CD4-positive, alpha-beta T cell (primary cell): ENCODE data around the gene NIPSNAP3A. TPM values are rescaled to one million over a fixed set of nuclear protein-coding genes. Genes with fewer than 3 reads are reported as not detected.

Experiments
- ATAC-seq: fragments of 200-7000 bp; cut with Tn5 transposase; one replicate; pipeline ENCODE4 v1.10.0; 2022; ENCODE audit warnings: mild to moderate bottlenecking; ENCODE audit not compliant: poor library complexity
- CTCF ChIA-PET: fragments of 350-600 bp; sonication (Branson Sonifier 250); formaldehyde crosslinking; loops from one replicate; lab custom pipeline; 2021; ENCODE audit warnings: antibody characterized with exemption, inconsistent platforms; lab: Charles Lee
- POLR2A ChIA-PET: fragments of 350-600 bp; sonication (Branson Sonifier 250); formaldehyde crosslinking; loops from one replicate; lab custom pipeline; 2021; ENCODE audit warnings: antibody characterized with exemption, inconsistent platforms; lab: Charles Lee
- DNase-seq, 14 experiments: peaks; one replicate each; pipeline ENCODE4 v3.0.0-alpha.2; 2013 to 2020; ENCODE audit warnings: mixed read lengths in 2 of 14
- H3K27ac ChIP-seq, 2 donors: one replicate each; pipeline versions ENCODE4 v1.5.1 to v1.7.0; 2013; ENCODE audit warnings: low read length in 2 of 2, low read depth in 1 of 2, mild to moderate bottlenecking in 1 of 2
- H3K27me3 ChIP-seq, 2 experiments: 1 replicate in 1 of 2; 2 replicates in 1 of 2; pipeline versions ENCODE4 v1.6.1 to v1.7.0; 2013; ENCODE audit warnings: low read length in 2 of 2, control low read depth in 1 of 2, mild to moderate bottlenecking in 1 of 2, moderate library complexity in 1 of 2; ENCODE audit not compliant: insufficient read depth in 2 of 2, control insufficient read depth in 1 of 2
- H3K36me3 ChIP-seq: one replicate; pipeline ENCODE4 v1.6.1; 2013; ENCODE audit warnings: low read length, control low read depth; ENCODE audit not compliant: insufficient read depth
- H3K4me1 ChIP-seq: one replicate; pipeline ENCODE4 v1.6.1; 2013; ENCODE audit warnings: low read length, control low read depth; ENCODE audit not compliant: insufficient read depth
- H3K4me3 ChIP-seq: one replicate; pipeline ENCODE4 v1.5.1; 2013; ENCODE audit warnings: mild to moderate bottlenecking, low read length, moderate library complexity
- H3K9me3 ChIP-seq, 2 experiments: 1 replicate in 1 of 2; 2 replicates in 1 of 2; pipeline versions ENCODE4 v1.6.1 to v1.7.0; 2013; ENCODE audit warnings: low read length in 2 of 2, mild to moderate bottlenecking in 2 of 2, control low read depth in 1 of 2, moderate library complexity in 1 of 2; ENCODE audit not compliant: control insufficient read depth in 1 of 2, insufficient read depth in 1 of 2
- H3K27ac Mint-ChIP-seq: one replicate; pipeline ENCODE4 v1.8.0; 2020; ENCODE audit warnings: mixed read lengths
- H3K27me3 Mint-ChIP-seq: one replicate; pipeline ENCODE4 v1.8.0; 2021; ENCODE audit warnings: mixed read lengths
- H3K36me3 Mint-ChIP-seq: one replicate; pipeline ENCODE4 v1.8.0; 2021; ENCODE audit warnings: low read depth, mixed read lengths
- H3K4me1 Mint-ChIP-seq: one replicate; pipeline ENCODE4 v1.8.0; 2021; ENCODE audit warnings: low read depth, mixed read lengths
- H3K4me3 Mint-ChIP-seq: one replicate; pipeline ENCODE4 v1.8.0; 2020; ENCODE audit warnings: mild to moderate bottlenecking, mixed read lengths
- H3K9me3 Mint-ChIP-seq: one replicate; pipeline ENCODE4 v1.8.0; 2020; ENCODE audit warnings: mixed read lengths
- CTCF ChIP-seq: fragments of 200-600 bp; IDR thresholded peaks from one replicate; pipeline ENCODE4 v1.8.0; 2022; ENCODE audit warnings: antibody characterized with exemption, mild to moderate bottlenecking
- intact Hi-C, 2 experiments: fragments of 100-400 bp; cut with DNase I in 1 of 2; cut with micrococcal nuclease in 1 of 2; formaldehyde crosslinking; loops; one replicate each; pipeline versions ENCODE4 v1.15.1 to v1.9.0; 2023 to 2025; cut with DNase I, micrococcal nuclease
- total RNA-seq, 174 experiments: library from RNA in 2 of 174; stranded (reverse) in 2 of 174; gene quantifications; one replicate each; pipeline ENCODE4 v1.2.3 and lab custom pipeline; 2021 to 2026

Gene NIPSNAP3A
- total RNA-seq, 2 experiments from 2014 or later = 9.0 to 10.6 TPM

- Mint-ChIP-seq H3K4me3 (no peak overlapping the region), H3K27ac (no peak overlapping the region), H3K36me3 (peaks cover 84% of the 10 kb centered on the region), H3K9me3 (no peaks in the 10 kb centered on the region), H3K4me1 (no peaks in the 10 kb centered on the region), H3K27me3 (no peaks in the 10 kb centered on the region)
- ChIA-PET POLR2A (no interaction called here), CTCF (interaction anchor here (0.6 kb wide), 1 partner anchor 374 kb away, joined by 4 read pairs; no protein-coding TSS in a partner anchor)
- Histone ChIP-seq H3K4me3 (no peak overlapping the region), H3K27me3 (no peaks in the 10 kb centered on the region), H3K4me1 (no peaks in the 10 kb centered on the region), H3K27ac (no peak overlapping the region), H3K9me3 (no peaks in the 10 kb centered on the region), H3K36me3 (peaks cover 16% of the 10 kb centered on the region)
- no peak for TF ChIP-seq CTCF
- no peak for ATAC-seq
- DNase-seq = no peak
- intact Hi-C loops = loop anchor here in 1 of 2 experiments (10.0 kb wide), 1 partner anchor 613 kb away; no protein-coding TSS in a partner anchor
Measured at GRCh38 chr9:104802110-104802509, 54.6 kb downstream of the NIPSNAP3A start.

- Mint-ChIP-seq H3K4me3 (no peak overlapping the region), H3K9me3 (no peaks in the 10 kb centered on the region), H3K27ac (no peak overlapping the region), H3K4me1 (no peaks in the 10 kb centered on the region), H3K27me3 (no peaks in the 10 kb centered on the region), H3K36me3 (peaks cover 78% of the 10 kb centered on the region)
- H3K27ac ChIP-seq = no peak overlapping the region
- ChIA-PET CTCF (no interaction called here), POLR2A (no interaction called here)
- ATAC-seq (no peak), DNase-seq (no peak)
- H3K4me1 ChIP-seq = no peaks in the 10 kb centered on the region
- TF ChIP-seq CTCF = no peak
- no peaks in the 10 kb centered on the region for H3K9me3 ChIP-seq
- no peak overlapping the region for H3K4me3 ChIP-seq
- H3K27me3 ChIP-seq = no peaks in the 10 kb centered on the region
- intact Hi-C loops = loop anchor here in 1 of 2 experiments (10.0 kb wide), 1 partner anchor 612 kb away; no protein-coding TSS in a partner anchor
- peaks cover 16% of the 10 kb centered on the region for H3K36me3 ChIP-seq
Measured at GRCh38 chr9:104802906-104803305, 55.4 kb downstream of the NIPSNAP3A start.

GRCh38 chr9:104805441-104805840 is 58.0 kb downstream of the NIPSNAP3A start:
- Mint-ChIP-seq H3K36me3 (peaks cover 74% of the 10 kb centered on the region), H3K27ac (no peak overlapping the region), H3K4me1 (no peaks in the 10 kb centered on the region), H3K4me3 (no peak overlapping the region), H3K9me3 (no peaks in the 10 kb centered on the region), H3K27me3 (no peaks in the 10 kb centered on the region)
- Histone ChIP-seq H3K36me3 (peaks cover 18% of the 10 kb centered on the region), H3K4me1 (no peaks in the 10 kb centered on the region), H3K27ac (no peak overlapping the region), H3K4me3 (no peak overlapping the region), H3K9me3 (no peaks in the 10 kb centered on the region), H3K27me3 (no peaks in the 10 kb centered on the region)
- POLR2A ChIA-PET = no interaction called here
- DNase-seq (no peak), ATAC-seq (no peak)
- no peak for TF ChIP-seq CTCF
- CTCF ChIA-PET = no interaction called here
- intact Hi-C loops = loop anchor here in 1 of 2 experiments (10.0 kb wide), 1 partner anchor 609 kb away; no protein-coding TSS in a partner anchor
